C4-2B (cell line): ENCODE measurements around the gene DPYSL4.
"Not testable (repeated sequence)": the region's sequence is repeated elsewhere in the genome, so short reads cannot be mapped to it uniquely, and the experiment has no call there.

Experiments
- H3K27ac ChIP-seq: fragments of 450-650 bp; 2 replicates; pipeline ENCODE4 v1.5.1; 2017
- ZFX ChIP-seq: fragments of 450-650 bp; IDR thresholded peaks from 2 replicates; pipeline ENCODE4 v1.6.1; 2017
- TF ChIP-seq, protein P1 (sequence below): fragments of 450-650 bp; conservative IDR thresholded peaks from 2 replicates; pipeline ENCODE4 v1.5.1; 2017; ENCODE audit warnings: mild to moderate bottlenecking

The DPYSL4 gene

GRCh38 chr10:132209130-132209529 is 22.4 kb downstream of the DPYSL4 start:
- no peak for TF ChIP-seq ZFX
- TF ChIP-seq, protein P1, sequence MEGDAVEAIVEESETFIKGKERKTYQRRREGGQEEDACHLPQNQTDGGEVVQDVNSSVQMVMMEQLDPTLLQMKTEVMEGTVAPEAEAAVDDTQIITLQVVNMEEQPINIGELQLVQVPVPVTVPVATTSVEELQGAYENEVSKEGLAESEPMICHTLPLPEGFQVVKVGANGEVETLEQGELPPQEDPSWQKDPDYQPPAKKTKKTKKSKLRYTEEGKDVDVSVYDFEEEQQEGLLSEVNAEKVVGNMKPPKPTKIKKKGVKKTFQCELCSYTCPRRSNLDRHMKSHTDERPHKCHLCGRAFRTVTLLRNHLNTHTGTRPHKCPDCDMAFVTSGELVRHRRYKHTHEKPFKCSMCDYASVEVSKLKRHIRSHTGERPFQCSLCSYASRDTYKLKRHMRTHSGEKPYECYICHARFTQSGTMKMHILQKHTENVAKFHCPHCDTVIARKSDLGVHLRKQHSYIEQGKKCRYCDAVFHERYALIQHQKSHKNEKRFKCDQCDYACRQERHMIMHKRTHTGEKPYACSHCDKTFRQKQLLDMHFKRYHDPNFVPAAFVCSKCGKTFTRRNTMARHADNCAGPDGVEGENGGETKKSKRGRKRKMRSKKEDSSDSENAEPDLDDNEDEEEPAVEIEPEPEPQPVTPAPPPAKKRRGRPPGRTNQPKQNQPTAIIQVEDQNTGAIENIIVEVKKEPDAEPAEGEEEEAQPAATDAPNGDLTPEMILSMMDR = no peak
- no peak overlapping the region for H3K27ac ChIP-seq

GRCh38 chr10:132209978-132210530 is 23.3 kb downstream of the DPYSL4 start:
- TF ChIP-seq, protein P1 = no peak
- TF ChIP-seq ZFX = no peak

DNA sequence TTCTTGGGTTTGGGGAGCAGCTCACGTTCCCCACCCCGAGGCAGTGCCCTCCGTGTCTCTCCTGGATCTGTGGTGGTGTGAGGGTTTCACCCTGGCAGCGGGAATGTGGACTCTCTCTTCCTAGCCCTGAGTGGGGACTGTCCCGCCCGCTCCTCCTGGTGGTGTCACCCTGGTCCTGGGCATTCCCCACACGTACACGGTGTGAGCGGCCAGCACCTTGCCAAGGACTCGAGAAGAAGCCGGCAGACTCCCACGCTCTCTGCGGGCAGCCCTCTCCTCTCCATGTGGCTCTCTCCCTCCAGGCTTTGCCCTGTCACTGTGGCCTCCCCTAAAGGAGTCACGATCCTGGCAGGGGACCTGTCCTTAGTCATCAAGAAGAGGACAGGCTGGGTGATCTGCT is 24.0 kb downstream of the DPYSL4 start:
- no peak for TF ChIP-seq ZFX
- TF ChIP-seq, protein P1 = no peak
- no peak overlapping the region for H3K27ac ChIP-seq

More at GRCh38 chr10:132209978-132210530, 23.3 kb downstream of the DPYSL4 start:
- H3K27ac ChIP-seq = no peak overlapping the region

GRCh38 chr10:132211246-132211645 is 24.5 kb downstream of the DPYSL4 start:
- no peak overlapping the region for H3K27ac ChIP-seq
- TF ChIP-seq ZFX = no peak
- TF ChIP-seq, protein P1 = no peak

- no peak overlapping the region for H3K27ac ChIP-seq
- TF ChIP-seq, protein P1 = no peak
- TF ChIP-seq ZFX = no peak
These were observed 26.1 kb downstream of the DPYSL4 start for GRCh38 chr10:132212816-132213215.

- H3K27ac ChIP-seq = no peak overlapping the region
These were observed 27.2 kb downstream of the DPYSL4 start for GRCh38 chr10:132213917-132214316.

DNA sequence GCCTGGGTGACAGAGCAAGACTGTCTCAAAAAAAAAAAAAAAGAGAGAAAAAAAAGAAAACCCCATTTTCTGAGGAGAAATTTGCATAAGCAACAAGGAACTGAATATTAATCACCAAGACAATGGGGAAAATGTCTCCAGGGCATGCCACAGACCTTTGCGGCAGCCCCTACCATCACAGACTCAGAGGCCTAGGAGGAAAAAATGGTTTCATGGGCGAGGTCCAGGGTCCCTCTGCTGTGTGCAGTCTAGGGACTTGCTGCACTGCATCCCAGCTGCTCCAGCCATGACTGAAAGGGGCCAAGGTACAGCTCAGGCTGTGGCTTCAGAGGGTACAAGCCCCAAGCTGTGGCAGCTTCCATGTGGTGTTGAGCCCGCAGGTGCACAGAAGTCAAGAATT is 29.7 kb downstream of the DPYSL4 start:
- not testable (repeated sequence) for H3K27ac ChIP-seq

More at GRCh38 chr10:132213917-132214316, 27.2 kb downstream of the DPYSL4 start:
- TF ChIP-seq ZFX = no peak
- TF ChIP-seq, protein P1 = no peak

DNA sequence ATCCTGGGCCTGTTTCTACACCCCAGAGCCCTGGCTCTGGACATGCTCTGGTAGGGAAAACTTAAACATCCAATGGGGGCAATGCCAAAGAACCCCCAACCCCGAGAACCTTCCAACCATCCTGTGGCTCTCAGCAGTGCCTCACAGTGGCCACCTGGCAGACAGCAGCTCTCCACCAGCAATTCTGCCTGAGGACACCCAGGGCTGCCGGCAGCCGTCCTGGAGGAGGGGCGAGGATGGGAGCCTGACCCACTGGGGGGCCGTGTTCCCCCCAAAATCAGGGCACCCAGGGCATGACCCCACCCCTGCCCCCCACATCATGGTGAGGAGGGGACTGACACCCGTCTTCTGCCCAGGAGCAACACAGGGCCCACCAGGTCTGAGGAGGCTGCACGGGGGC is 32.7 kb downstream of the DPYSL4 start:
- no peak overlapping the region for H3K27ac ChIP-seq
- TF ChIP-seq, protein P1 = no peak; the same call in 1 of the 2 replicates
- no peak for TF ChIP-seq ZFX
